RWPE1 (cell line): ENCODE measurements around the gene ABL1.
A peak's percentile ranks its signal among the peaks of the same experiment; 100 is the strongest.

ENCODE experiments used
- CTCF ChIA-PET: fragments of 350-600 bp; sonication (Branson Sonifier 250); formaldehyde crosslinking; extraction: SDS; loops from one replicate; lab custom pipeline; 2021; lab: Yijun Ruan, JAX
- POLR2A ChIA-PET: fragments of 400-600 bp; formaldehyde crosslinking; extraction: SDS; loops from one replicate; lab custom pipeline; 2020; ENCODE audit warnings: antibody characterized with exemption; ENCODE audit not compliant: low non-redundant PET; lab: Yijun Ruan, JAX
- DNase-seq: peaks from one replicate; pipeline ENCODE4 v3.0.0; 2012; ENCODE audit warnings: low spot score
- H3K27ac ChIP-seq: fragments of 450-650 bp; 2 replicates; pipeline ENCODE4 v1.5.1; 2017
- CTCF ChIP-seq: fragments of 450-650 bp; conservative IDR thresholded peaks from 2 replicates; pipeline ENCODE4 v1.5.1; 2017; ENCODE audit warnings: low read depth, mild to moderate bottlenecking

Gene ABL1

DNA sequence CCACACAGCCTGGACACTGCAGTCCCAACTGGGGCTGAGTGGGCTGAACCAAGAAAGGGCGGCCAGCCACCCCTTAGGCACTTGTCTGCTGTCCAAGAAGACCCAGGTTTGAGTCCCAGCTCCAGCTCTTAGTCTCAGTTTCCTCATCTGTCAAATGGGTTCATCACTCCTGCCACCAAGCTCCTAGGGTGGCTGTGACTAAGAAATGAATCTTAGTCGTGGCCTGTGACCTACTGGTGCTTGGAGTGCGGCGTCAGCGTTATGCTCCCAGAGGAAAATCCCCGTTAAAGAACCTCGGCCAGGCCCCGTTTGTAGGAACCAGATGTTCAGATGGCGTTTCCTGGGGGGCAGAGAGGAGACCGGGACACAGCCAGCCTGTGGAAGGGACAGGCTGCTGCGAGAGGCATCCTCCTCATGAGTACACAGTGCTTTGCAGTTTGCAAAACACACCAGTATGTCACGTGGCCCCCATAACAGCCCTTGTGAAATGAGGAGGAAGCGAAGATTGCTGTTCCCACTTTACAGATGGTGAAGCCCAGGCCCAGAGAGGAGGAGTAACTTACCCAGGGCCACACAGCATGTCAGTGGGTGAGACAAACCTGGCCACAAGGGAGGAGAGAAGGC lies 100.7 kb downstream of the ABL1 start:
- H3K27ac ChIP-seq = peak overlapping the region; percentile 86
- POLR2A ChIA-PET = interaction anchor here (0.6 kb wide), 2 partner anchors 97 to 388 kb away, joined by 3 read pairs; no protein-coding TSS in a partner anchor
- no peak for DNase-seq
- TF ChIP-seq CTCF = no peak
- CTCF ChIA-PET = interaction anchor here (0.6 to 2.7 kb wide), 8 partner anchors 9 to 191 kb away, joined by 3 to 6 read pairs (median 3); no protein-coding TSS in a partner anchor

DNA sequence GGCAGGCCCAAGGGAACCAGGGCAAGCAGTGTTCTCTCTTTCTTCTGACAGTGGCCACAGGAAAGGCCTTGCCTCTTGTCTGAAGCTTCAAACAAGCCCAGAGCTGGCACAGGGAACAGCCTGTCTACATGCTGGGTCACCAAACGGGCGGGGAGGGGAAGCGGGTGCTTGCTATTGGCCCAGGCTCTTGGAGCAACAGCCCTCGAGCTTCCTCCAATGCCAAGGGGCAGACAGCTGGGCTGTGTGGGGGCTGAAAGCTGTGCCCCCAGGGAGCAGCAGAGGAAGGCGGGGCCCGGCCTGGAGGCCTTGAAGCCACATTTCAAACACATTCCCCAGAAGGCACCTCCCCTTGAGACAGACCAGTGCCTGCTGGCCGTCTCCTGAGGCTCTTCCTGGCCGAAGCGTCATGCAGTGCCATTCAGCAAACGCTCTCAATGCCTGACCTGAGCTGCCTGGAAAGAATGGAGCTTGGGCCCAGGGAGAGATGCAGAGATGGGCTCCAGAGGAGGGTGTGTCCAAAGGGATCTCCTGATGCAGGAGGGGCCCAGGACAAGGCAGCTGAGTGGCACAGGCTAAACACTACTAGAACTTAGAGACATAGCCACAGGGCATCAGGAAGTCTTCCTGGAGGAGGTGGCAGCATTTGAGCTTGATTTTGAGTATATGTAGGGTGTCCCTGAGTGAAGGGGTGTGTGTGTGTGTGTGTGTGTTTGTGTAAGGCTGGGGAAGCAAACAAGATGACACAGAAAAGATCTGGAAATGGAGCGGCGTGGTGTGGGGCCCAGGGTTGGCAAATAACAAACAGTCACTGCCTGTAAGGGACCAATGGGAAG lies 101.4 kb downstream of the ABL1 start:
- POLR2A ChIA-PET = interaction anchor here (0.6 kb wide), 1 partner anchor 388 kb away, joined by 3 read pairs; no protein-coding TSS in a partner anchor
- DNase-seq = peak; percentile 72
- H3K27ac ChIP-seq = peak overlapping the region; percentile 86

More for the DNA sequence above, 101.4 kb downstream of the ABL1 start:
- CTCF ChIA-PET = interaction anchor here (0.6 to 1.3 kb wide), 7 partner anchors 58 to 766 kb away, joined by 3 to 4 read pairs (median 3); no protein-coding TSS in a partner anchor
- no peak for TF ChIP-seq CTCF
